Liver (tissue), 9 donors: Measurements from ENCODE around the gene MED31. TPM values are rescaled to one million over a fixed set of nuclear protein-coding genes. Genes with fewer than 3 reads are reported as not detected.

Experiments
- DNase-seq: peaks from one replicate; pipeline ENCODE4 v3.0.0-alpha.2; 2017; ENCODE audit warnings: low spot score
- H3K27ac ChIP-seq, 2 donors: one replicate each; pipeline ENCODE4 v1.7.0; 2013; ENCODE audit warnings: inconsistent platforms in 2 of 2, low read length in 2 of 2, control low read depth in 1 of 2, low read depth in 1 of 2, mild to moderate bottlenecking in 1 of 2
- H3K27me3 ChIP-seq, 4 donors: one replicate each; pipeline versions ENCODE4 v1.6.1 to v1.7.0; 2013; ENCODE audit warnings: low read length in 3 of 4, inconsistent platforms in 1 of 4, mild to moderate bottlenecking in 1 of 4, moderate library complexity in 1 of 4; ENCODE audit not compliant: control insufficient read depth in 4 of 4, insufficient read depth in 4 of 4
- H3K36me3 ChIP-seq, 4 donors: one replicate each; pipeline versions ENCODE4 v1.6.1 to v1.7.0; 2013; ENCODE audit warnings: low read length in 3 of 4, mild to moderate bottlenecking in 3 of 4, low read depth in 1 of 4, moderate library complexity in 1 of 4; ENCODE audit not compliant: control insufficient read depth in 4 of 4, insufficient read depth in 3 of 4
- H3K4me1 ChIP-seq, 4 donors: one replicate each; pipeline versions ENCODE4 v1.6.1 to v1.7.0; 2013; ENCODE audit warnings: low read length in 3 of 4, mild to moderate bottlenecking in 3 of 4, moderate library complexity in 1 of 4; ENCODE audit not compliant: control insufficient read depth in 4 of 4, insufficient read depth in 4 of 4
- H3K4me3 ChIP-seq, 3 donors: one replicate each; pipeline versions ENCODE4 v1.6.1 to v1.7.0; 2013; ENCODE audit warnings: low read length in 3 of 3, control low read depth in 1 of 3, low read depth in 1 of 3, mild to moderate bottlenecking in 1 of 3
- H3K9ac ChIP-seq, 2 donors: one replicate each; pipeline ENCODE4 v1.7.0; 2013; ENCODE audit warnings: low read length in 2 of 2, mild to moderate bottlenecking in 2 of 2, moderate library complexity in 2 of 2, control low read depth in 1 of 2, low read depth in 1 of 2
- H3K9me3 ChIP-seq, 4 donors: one replicate each; pipeline versions ENCODE4 v1.6.1 to v1.7.0; 2013; ENCODE audit warnings: low read length in 3 of 4; ENCODE audit not compliant: control insufficient read depth in 4 of 4
- EGR1 ChIP-seq, 2 donors: IDR thresholded peaks; 2 replicates each; pipeline ENCODE4 v1.6.1; 2016 to 2018; ENCODE audit warnings: antibody characterized with exemption in 2 of 2, low read depth in 2 of 2
- FOXA1 ChIP-seq: IDR thresholded peaks from 2 replicates; pipeline ENCODE4 v1.6.1; 2016; ENCODE audit warnings: antibody characterized with exemption
- FOXA2 ChIP-seq: IDR thresholded peaks from 2 replicates; pipeline ENCODE4 v1.6.1; 2016; ENCODE audit warnings: antibody characterized with exemption
- GABPA ChIP-seq, 2 donors: IDR thresholded peaks in 1 of 2; conservative IDR thresholded peaks in 1 of 2; 2 replicates each; pipeline ENCODE4 v1.6.1; 2016; ENCODE audit warnings: antibody characterized with exemption in 2 of 2, mild to moderate bottlenecking in 1 of 2, moderate library complexity in 1 of 2
- HNF4A ChIP-seq, 2 donors: conservative IDR thresholded peaks; 2 replicates each; pipeline ENCODE4 v1.6.1; 2016; ENCODE audit warnings: antibody characterized with exemption in 2 of 2, mild to moderate bottlenecking in 2 of 2
- HNF4G ChIP-seq: IDR thresholded peaks from 2 replicates; pipeline ENCODE4 v1.6.1; 2016; ENCODE audit warnings: antibody characterized with exemption
- JUND ChIP-seq, 2 donors: IDR thresholded peaks; 2 replicates each; pipeline ENCODE4 v1.6.1; 2016; ENCODE audit warnings: antibody characterized with exemption in 2 of 2
- RAD21 ChIP-seq, 2 donors: IDR thresholded peaks; 2 replicates each; pipeline ENCODE4 v1.6.1; 2016; ENCODE audit warnings: antibody characterized with exemption in 2 of 2, mild to moderate bottlenecking in 2 of 2
- RXRA ChIP-seq, 2 donors: IDR thresholded peaks; 2 replicates each; pipeline ENCODE4 v1.6.1; 2017 to 2018; ENCODE audit warnings: antibody characterized with exemption in 2 of 2, mild to moderate bottlenecking in 1 of 2
- SP1 ChIP-seq: IDR thresholded peaks from 2 replicates; pipeline ENCODE4 v1.6.1; 2018; ENCODE audit warnings: antibody characterized with exemption, mild to moderate bottlenecking
- TAF1 ChIP-seq: conservative IDR thresholded peaks from 2 replicates; pipeline ENCODE4 v1.6.1; 2016; ENCODE audit warnings: antibody characterized with exemption, mild to moderate bottlenecking
- YY1 ChIP-seq: IDR thresholded peaks from 2 replicates; pipeline ENCODE4 v1.6.1; 2016; ENCODE audit warnings: antibody characterized with exemption, mild to moderate bottlenecking
- WGBS: extraction: QIAGEN DNeasy Blood & Tissue Kit; methylation state at CpG from one replicate; pipeline ENCODE4 v1.1.7; 2013; 5-methylcytosine and 5-hydroxymethylcytosine counted together
- polyA plus RNA-seq, 2 donors: library from polyadenylated mRNA; stranded (reverse) in 1 of 2; unstranded in 1 of 2; fragments of 200-250 nt in 1 of 2; fragments of >200 nt in 1 of 2; fragmentation: Nextera tagmentation in 1 of 2; extraction: Ambion mirVana in 1 of 2; gene quantifications; one replicate each; pipeline versions ENCODE4 v1.2.1 to v1.2.3, GENCODE V29; 2013 to 2015
- total RNA-seq, 2 donors: library from RNA; depleted of rRNA; stranded (reverse); fragments of >200 nt; gene quantifications; one replicate each; pipeline ENCODE4 v1.2.3, GENCODE V29; 2014
- TF ChIP-seq, protein P1 (sequence below): IDR thresholded peaks from 2 replicates; pipeline ENCODE4 v1.6.1; 2016; ENCODE audit warnings: antibody characterized with exemption
- TF ChIP-seq, protein P2 (sequence below): IDR thresholded peaks from 2 replicates; pipeline ENCODE4 v1.6.1; 2016; ENCODE audit warnings: antibody characterized with exemption
- TF ChIP-seq, protein P3 (sequence below): IDR thresholded peaks from 2 replicates; pipeline ENCODE4 v1.6.1; 2016; ENCODE audit warnings: antibody characterized with exemption, mild to moderate bottlenecking
- TF ChIP-seq, protein P4 (sequence below): IDR thresholded peaks from 2 replicates; pipeline ENCODE4 v1.6.1; 2016; ENCODE audit warnings: antibody characterized with exemption
- TF ChIP-seq, protein P5 (sequence below): fragments of 150-350 bp; IDR thresholded peaks from 2 replicates; pipeline ENCODE4 v1.5.1; 2017; ENCODE audit warnings: improper control_type of control experiment, low read depth, low read length; ENCODE audit not compliant: missing input control
- donor health status: healthy.
- donor health status: healthy.
- donor health status: healthy.
- donor health status: healthy.
- donor health status: healthy.

MED31 gene
- total and polyA plus RNA-seq, 4 donors: 6.9 to 29.8 (median 8.7) TPM

DNA sequence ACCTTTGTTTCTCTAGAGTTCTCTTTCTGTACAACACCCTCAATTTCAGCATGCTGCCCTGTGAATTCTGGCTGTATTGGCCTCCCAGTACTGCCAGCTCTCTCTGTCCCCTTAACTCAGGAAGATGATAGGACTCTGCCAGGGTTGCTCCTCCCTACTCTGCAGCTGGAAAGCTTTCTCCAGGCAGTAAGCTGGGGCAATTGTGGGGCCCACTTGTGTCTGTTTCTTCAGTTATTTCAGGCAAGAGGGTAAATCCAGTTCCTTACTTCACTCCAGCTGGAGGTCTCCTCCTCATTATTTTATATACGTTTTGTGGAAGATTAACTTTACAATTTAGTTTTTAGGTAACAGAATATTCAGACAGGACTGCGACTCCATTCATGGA, 10.1 kb upstream of the MED31 start:
- DNase-seq: no peak
- H3K27me3 ChIP-seq: no peaks in the 10 kb centered on the region
- WGBS: 89% methylated on average over 2 of the region's 2 CpGs
- no peaks in the 10 kb centered on the region for H3K36me3 ChIP-seq
- TF ChIP-seq EGR1 (IDR thresholded peaks at IDR 0.05; ENCODE audit: low read depth in 2 of 2): no peak
- no peak for TF ChIP-seq HNF4A (conservative IDR thresholded peaks at IDR 0.05)
- no peak for TF ChIP-seq GABPA (IDR thresholded peaks at IDR 0.05 in 1 of 2, conservative IDR thresholded peaks at IDR 0.05 in 1 of 2)
- TF ChIP-seq, protein P1, sequence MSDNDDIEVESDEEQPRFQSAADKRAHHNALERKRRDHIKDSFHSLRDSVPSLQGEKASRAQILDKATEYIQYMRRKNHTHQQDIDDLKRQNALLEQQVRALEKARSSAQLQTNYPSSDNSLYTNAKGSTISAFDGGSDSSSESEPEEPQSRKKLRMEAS: no peak
- TF ChIP-seq, protein P2, sequence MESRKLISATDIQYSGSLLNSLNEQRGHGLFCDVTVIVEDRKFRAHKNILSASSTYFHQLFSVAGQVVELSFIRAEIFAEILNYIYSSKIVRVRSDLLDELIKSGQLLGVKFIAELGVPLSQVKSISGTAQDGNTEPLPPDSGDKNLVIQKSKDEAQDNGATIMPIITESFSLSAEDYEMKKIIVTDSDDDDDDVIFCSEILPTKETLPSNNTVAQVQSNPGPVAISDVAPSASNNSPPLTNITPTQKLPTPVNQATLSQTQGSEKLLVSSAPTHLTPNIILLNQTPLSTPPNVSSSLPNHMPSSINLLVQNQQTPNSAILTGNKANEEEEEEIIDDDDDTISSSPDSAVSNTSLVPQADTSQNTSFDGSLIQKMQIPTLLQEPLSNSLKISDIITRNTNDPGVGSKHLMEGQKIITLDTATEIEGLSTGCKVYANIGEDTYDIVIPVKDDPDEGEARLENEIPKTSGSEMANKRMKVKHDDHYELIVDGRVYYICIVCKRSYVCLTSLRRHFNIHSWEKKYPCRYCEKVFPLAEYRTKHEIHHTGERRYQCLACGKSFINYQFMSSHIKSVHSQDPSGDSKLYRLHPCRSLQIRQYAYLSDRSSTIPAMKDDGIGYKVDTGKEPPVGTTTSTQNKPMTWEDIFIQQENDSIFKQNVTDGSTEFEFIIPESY: no peak
- TF ChIP-seq, protein P3, sequence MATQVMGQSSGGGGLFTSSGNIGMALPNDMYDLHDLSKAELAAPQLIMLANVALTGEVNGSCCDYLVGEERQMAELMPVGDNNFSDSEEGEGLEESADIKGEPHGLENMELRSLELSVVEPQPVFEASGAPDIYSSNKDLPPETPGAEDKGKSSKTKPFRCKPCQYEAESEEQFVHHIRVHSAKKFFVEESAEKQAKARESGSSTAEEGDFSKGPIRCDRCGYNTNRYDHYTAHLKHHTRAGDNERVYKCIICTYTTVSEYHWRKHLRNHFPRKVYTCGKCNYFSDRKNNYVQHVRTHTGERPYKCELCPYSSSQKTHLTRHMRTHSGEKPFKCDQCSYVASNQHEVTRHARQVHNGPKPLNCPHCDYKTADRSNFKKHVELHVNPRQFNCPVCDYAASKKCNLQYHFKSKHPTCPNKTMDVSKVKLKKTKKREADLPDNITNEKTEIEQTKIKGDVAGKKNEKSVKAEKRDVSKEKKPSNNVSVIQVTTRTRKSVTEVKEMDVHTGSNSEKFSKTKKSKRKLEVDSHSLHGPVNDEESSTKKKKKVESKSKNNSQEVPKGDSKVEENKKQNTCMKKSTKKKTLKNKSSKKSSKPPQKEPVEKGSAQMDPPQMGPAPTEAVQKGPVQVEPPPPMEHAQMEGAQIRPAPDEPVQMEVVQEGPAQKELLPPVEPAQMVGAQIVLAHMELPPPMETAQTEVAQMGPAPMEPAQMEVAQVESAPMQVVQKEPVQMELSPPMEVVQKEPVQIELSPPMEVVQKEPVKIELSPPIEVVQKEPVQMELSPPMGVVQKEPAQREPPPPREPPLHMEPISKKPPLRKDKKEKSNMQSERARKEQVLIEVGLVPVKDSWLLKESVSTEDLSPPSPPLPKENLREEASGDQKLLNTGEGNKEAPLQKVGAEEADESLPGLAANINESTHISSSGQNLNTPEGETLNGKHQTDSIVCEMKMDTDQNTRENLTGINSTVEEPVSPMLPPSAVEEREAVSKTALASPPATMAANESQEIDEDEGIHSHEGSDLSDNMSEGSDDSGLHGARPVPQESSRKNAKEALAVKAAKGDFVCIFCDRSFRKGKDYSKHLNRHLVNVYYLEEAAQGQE: no peak
- TF ChIP-seq HNF4G: no peak
- TF ChIP-seq RAD21 (IDR thresholded peaks at IDR 0.05): no peak
- no peak for TF ChIP-seq SP1
- TF ChIP-seq, protein P4, sequence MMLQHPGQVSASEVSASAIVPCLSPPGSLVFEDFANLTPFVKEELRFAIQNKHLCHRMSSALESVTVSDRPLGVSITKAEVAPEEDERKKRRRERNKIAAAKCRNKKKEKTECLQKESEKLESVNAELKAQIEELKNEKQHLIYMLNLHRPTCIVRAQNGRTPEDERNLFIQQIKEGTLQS: no peak
- TF ChIP-seq TAF1: no peak
- TF ChIP-seq FOXA2: no peak
- TF ChIP-seq JUND (IDR thresholded peaks at IDR 0.05): no peak
- no peak for TF ChIP-seq YY1
- TF ChIP-seq, protein P5, sequence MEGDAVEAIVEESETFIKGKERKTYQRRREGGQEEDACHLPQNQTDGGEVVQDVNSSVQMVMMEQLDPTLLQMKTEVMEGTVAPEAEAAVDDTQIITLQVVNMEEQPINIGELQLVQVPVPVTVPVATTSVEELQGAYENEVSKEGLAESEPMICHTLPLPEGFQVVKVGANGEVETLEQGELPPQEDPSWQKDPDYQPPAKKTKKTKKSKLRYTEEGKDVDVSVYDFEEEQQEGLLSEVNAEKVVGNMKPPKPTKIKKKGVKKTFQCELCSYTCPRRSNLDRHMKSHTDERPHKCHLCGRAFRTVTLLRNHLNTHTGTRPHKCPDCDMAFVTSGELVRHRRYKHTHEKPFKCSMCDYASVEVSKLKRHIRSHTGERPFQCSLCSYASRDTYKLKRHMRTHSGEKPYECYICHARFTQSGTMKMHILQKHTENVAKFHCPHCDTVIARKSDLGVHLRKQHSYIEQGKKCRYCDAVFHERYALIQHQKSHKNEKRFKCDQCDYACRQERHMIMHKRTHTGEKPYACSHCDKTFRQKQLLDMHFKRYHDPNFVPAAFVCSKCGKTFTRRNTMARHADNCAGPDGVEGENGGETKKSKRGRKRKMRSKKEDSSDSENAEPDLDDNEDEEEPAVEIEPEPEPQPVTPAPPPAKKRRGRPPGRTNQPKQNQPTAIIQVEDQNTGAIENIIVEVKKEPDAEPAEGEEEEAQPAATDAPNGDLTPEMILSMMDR: no peak
- no peak for TF ChIP-seq RXRA (IDR thresholded peaks at IDR 0.05)
- no peak for TF ChIP-seq FOXA1
- no peak overlapping the region for H3K27ac ChIP-seq
- no peak overlapping the region for H3K9ac ChIP-seq
- no peaks in the 10 kb centered on the region for H3K9me3 ChIP-seq
- no peak overlapping the region for H3K4me3 ChIP-seq
- H3K4me1 ChIP-seq: peaks cover 0 to 6% (median 4%) of the 10 kb centered on the region in 4 donors
